H7 (cell line): ENCODE data around the gene POMGNT2. TPM values are rescaled to one million over a fixed set of nuclear protein-coding genes. Genes with fewer than 3 reads are reported as not detected.

ENCODE experiments used
- DNase-seq: peaks from one replicate; pipeline ENCODE4 v3.0.0; 2012
- H3K27me3 ChIP-seq: 2 replicates; pipeline ENCODE4 v1.6.0; 2011; ENCODE audit warnings: mild to moderate bottlenecking, low read length; ENCODE audit not compliant: control insufficient read depth, insufficient read depth
- H3K36me3 ChIP-seq: replicated peaks from 2 replicates; pipeline ENCODE4 v1.5.1; 2011; ENCODE audit warnings: low read length; ENCODE audit not compliant: control insufficient read depth, insufficient read depth
- H3K4me3 ChIP-seq: 2 replicates; pipeline ENCODE4 v1.5.1; 2011; ENCODE audit warnings: low read depth, mild to moderate bottlenecking, control low read depth, low read length, moderate library complexity; ENCODE audit not compliant: insufficient read depth
- total RNA-seq: library from RNA; depleted of rRNA; stranded (reverse); fragments of >200 nt; shearing (Covaris generic); gene quantifications from 2 replicates; pipeline ENCODE4 v1.2.3, GENCODE V29; 2014

Gene POMGNT2
- total RNA-seq, 1 experiment from 2014 or later: 22.8 TPM

DNA sequence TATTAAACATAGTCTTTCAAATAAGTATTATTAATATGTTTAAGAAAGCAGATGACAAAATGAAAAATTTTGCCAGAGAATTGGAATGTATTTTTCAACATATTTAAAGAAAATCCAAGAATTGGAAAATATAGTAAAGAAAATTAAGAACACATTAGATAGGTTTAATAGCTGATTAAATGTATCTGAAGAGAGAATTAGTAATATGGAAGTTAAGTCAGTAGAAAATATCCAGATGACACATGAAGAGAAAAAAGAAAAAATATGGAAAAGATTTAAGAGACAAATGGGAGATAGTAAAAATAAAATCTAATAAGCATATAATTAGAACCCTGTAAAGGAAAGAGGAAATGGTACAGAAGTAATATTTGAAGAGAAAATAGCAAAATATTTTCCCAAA lies 18.0 kb upstream of the POMGNT2 start:
- H3K4me3 ChIP-seq: no peak overlapping the region
- no peak for DNase-seq
- no peaks in the 10 kb centered on the region for H3K27me3 ChIP-seq
- H3K36me3 ChIP-seq: no peaks in the 10 kb centered on the region

DNA sequence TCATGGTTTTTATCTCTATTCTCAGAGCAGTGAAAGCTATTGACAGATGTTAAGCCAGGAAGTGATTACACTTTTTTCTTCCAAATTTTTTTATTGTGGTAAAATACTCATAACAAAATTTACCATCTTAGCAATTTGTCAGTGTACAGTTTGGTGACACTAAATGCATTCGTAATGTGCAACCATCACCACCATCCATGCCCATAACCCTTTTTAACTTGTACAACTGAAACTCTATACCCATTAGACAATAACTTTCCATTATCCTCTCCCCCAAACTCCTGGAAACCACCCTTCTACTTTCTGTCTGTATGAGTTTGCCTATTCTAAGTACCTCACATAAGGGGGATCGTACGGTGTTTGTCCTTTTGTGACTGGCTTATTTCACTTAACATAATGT lies 15.1 kb upstream of the POMGNT2 start:
- Histone ChIP-seq H3K36me3 (no peaks in the 10 kb centered on the region), H3K27me3 (no peaks in the 10 kb centered on the region), H3K4me3 (no peak overlapping the region)
- no peak for DNase-seq

DNA sequence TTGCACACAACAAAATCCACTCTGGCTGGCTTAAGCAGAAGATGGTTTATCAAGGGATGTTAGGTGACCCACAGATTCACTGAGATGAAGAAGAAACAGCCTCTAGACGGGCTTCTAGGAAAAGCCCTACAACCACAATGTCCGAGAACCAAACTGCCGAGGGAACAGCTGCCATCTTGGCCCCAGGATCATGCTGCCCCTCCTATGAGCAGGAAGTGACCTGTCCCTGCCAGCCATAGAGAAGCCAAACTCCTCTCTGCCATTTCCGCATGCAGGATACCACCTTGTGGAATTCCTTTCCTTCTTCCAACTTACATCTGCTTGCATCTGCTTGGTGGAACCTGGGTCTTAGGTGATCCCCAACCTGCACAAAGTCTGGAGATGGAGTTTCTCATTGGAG lies 11.4 kb upstream of the POMGNT2 start:
- Histone ChIP-seq H3K4me3 (no peak overlapping the region), H3K27me3 (no peaks in the 10 kb centered on the region), H3K36me3 (no peaks in the 10 kb centered on the region)
- no peak for DNase-seq

DNA sequence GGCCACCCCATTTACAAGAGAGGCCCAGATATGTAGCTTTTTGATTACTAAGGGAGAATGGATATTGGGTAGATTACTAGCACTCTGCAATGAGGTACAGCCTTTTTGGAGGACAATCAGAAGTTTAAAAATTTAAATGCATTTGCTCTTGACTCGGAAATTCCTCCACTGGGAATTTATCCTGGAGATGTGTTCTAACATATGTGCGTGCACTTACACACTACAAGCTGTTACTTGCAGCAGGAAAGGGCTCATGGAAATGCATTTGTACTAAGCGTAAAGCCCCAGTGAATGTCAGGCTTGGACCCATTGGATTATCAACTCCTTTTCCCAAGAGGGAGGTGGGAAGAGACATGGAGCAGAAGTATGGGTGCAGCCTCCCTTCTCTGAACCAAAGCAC lies 7.8 kb upstream of the POMGNT2 start:
- Histone ChIP-seq H3K27me3 (no peaks in the 10 kb centered on the region), H3K4me3 (no peak overlapping the region), H3K36me3 (no peaks in the 10 kb centered on the region)
- DNase-seq: no peak

DNA sequence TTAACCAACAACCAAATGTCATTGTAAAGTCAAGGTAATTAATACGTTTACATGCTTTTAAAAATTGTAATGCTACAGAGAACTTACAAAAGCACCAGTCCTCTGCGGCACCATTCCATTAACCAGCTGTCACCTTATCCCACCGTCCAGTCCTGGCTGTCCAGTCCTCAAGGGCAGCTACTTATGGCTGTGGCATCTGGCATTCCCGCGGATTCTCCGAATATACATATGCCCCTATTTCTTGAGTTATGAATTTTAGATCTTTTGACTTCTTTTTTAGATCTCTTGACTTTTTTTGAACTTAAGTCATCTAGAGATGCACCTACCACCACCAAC lies 382 bp upstream of the POMGNT2 start:
- no peak for DNase-seq
- Histone ChIP-seq H3K4me3 (peak overlapping the region; percentile 10; the same call in 1 of the 2 replicates), H3K27me3 (peaks cover 9% of the 10 kb centered on the region; the same call in 1 of the 2 replicates), H3K36me3 (no peaks in the 10 kb centered on the region)

DNA sequence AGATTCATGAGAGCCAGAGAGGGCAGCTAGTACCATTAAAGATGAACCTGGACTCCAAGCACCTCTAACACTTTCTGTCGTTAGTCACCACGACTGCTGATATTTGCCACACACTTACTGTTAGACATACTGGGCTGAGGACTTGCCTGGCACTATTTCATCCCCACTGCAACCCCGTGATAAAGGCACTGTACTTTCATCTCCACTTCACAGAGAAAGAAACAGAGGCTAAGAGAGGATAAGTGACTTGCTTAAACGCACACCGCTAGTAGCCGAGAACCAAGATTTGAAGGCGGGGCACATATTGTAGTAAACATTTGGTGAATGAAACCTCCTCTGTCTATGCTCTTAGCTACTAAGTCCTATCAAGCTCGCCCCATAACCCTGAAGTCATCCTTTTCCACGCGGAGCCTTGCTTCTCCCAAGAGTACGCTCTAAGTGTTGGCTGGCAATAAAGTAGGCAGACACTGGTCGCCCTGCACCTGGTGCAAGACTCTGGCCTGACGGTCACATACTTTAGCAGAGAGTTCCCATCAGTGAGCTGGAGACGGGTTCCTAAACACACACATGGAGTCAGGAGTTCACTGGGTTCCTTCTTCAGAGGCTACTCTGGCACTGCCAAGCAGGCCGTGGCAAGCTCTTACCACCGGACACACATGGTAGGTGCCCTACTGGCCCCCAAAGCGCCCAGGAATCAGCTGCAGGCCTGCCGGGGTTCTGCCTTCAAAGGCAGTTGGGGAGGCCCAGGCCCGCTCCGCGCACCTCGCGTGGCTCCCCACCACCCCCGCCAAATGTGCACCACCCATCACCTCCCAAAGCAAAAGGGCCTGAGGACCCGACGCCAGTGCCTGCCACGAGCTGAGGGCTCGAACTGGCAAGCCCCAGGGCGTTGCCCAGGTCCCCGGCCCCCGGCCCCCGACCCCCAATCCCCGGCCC lies 951 bp downstream of the POMGNT2 start:
- H3K36me3 ChIP-seq: no peaks in the 10 kb centered on the region
- peak overlapping the region; percentile 64 for H3K4me3 ChIP-seq
- DNase-seq: peak; percentile 80
- H3K27me3 ChIP-seq: peaks cover 9% of the 10 kb centered on the region; the same call in 1 of the 2 replicates

DNA sequence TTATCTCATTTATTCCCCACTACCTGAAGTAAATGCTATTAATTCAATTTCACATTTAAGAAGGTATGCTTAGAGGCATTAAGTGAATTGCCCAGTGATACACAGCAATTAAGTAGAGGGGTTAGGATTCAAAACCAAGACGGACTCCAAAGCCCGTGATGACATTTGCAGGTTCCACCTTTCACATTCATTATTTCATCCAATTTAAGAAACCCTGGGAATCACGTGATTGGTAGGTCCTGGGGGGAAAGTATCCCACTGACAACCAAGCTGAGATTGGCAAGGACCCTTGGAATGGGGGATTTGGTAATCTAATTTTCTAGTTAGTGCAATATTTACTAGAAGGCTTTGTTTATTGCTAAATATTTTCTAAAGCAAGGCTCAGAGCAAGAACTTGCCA lies 1.8 kb downstream of the POMGNT2 start:
- Histone ChIP-seq H3K36me3 (no peaks in the 10 kb centered on the region), H3K27me3 (peaks cover 9% of the 10 kb centered on the region; the same call in 1 of the 2 replicates)
- DNase-seq: no peak

DNA sequence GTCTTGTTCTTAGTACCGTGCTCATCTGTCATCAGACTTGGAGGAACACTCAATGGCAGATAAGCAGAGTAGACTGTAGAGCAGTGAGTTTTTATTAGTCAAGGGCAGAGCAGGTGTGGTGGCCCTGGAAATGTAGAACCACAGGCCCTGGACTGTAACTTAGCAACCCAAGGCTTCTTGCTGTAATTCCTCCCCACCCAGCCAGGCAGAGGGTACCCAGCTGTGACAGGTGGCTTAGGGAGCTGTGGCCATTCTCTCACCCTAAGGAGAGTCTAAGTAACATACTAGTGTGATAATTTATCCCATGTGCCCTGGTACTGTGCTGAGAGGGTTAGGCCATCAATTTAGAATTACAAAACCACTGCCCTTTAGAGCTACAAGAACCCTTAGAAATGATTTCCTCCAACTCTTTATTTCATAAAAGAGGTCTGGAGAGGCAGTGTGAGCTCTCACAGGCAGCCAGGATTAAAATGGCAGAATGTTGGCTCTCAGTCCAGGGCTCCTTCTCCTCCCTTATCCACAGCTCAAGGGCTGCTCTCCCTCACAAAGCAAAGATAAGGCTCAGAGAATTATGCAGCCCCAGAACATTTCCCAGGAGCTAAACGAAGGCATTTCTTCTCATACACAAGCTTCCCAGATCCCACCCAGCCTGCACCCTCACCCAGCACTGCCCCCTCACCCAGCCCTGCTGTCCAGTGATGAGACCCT lies 3.0 kb downstream of the POMGNT2 start:
- Histone ChIP-seq H3K36me3 (no peaks in the 10 kb centered on the region), H3K4me3 (no peak overlapping the region), H3K27me3 (peaks cover 9% of the 10 kb centered on the region; the same call in 1 of the 2 replicates)
- DNase-seq: no peak

More for the DNA sequence above, 1.8 kb downstream of the POMGNT2 start:
- no peak overlapping the region for H3K4me3 ChIP-seq

DNA sequence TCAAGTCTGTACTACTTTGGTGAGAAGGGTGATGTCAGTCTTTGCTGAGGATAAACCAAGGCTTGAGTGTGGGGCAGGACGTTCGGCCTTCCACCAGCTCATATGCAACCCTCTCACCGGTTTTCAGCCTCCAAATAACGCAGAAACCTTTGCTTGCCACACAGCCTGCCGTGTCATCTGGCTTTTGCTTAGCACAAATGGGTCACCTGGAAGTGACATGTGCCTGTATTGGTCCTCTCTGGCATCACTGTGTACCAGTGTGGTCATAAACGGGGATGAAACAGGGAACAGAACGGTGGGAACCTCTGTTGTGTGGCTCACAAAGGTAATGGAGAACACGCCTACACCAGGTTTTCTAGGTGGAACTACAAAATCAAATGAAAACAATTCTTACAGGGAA lies 7.1 kb downstream of the POMGNT2 start:
- no peaks in the 10 kb centered on the region for H3K36me3 ChIP-seq
- no peak overlapping the region for H3K4me3 ChIP-seq
- DNase-seq: no peak
- no peaks in the 10 kb centered on the region for H3K27me3 ChIP-seq

DNA sequence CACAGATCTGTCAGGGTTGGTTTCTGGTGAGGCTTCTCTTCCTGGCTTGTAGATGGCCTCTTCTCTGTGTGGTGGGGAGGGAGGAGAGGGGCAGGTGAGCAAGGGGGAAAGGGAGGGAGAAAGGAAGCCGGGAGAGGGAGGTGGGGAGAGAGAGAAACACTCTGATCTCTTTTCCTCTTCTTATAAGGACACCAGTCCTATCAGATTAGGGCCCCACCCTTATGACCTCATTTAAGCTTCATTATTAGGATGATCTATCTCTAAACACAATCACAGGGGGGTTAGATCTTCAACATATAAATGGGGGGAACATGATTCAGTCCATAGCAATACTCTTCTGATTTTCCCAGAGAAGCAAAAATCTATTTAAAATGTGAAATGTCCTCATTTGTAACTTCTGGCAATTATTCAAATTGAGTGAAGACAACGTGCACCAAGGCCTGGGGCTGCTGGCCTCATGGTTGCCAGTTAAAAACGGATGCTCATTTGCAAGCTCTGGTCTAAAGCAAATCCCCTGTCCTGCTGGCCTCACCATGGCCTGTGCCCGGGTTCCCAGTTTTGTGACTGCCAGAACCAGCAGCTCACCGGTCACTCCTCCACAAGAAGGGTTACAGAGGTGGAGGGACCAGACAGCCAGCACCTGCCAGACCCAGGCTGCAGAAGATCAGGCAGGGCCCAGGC lies 8.3 kb downstream of the POMGNT2 start:
- H3K27me3 ChIP-seq: no peaks in the 10 kb centered on the region
- no peaks in the 10 kb centered on the region for H3K36me3 ChIP-seq
- H3K4me3 ChIP-seq: no peak overlapping the region
- DNase-seq: no peak

DNA sequence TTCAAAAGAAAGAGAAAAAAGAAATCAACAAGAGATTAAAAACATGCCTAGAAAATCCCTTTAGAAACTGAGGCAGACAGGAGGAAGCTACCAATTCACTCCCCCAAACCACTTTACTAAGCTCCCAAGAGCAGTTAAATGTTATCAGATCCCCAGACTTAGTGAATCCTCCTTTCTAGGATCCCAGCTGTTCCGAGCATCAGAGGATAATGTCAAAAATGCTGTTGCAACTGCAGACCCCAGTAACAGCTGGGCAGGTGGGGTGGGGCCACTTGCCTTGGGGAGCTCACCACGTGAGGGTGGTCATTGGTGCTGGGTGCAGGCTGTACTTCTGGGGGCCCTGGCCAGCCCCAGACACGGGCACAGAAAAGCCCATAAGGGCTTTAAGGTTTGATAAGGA lies 9.1 kb downstream of the POMGNT2 start:
- no peak for DNase-seq
- Histone ChIP-seq H3K27me3 (no peaks in the 10 kb centered on the region), H3K36me3 (no peaks in the 10 kb centered on the region), H3K4me3 (no peak overlapping the region)

DNA sequence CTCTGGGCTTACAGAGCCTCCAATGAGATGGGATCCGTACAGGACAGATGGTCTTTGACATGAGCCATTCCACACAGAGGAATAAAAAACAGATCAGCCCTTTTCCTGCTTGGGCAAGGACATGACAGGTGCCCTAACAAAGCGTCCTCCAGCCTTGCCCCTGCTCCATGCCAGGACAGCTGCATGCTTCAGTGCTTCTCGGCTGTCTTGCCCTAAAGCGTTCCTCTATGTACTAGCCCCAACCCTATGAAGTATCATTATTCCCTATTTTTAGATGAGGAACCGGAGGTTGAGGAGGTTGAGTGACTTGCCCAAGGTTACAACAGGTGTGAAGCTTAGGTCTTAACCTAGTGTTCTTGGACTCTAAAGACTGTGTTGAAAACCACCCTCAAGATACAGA lies 10.5 kb downstream of the POMGNT2 start:
- no peaks in the 10 kb centered on the region for H3K27me3 ChIP-seq

DNA sequence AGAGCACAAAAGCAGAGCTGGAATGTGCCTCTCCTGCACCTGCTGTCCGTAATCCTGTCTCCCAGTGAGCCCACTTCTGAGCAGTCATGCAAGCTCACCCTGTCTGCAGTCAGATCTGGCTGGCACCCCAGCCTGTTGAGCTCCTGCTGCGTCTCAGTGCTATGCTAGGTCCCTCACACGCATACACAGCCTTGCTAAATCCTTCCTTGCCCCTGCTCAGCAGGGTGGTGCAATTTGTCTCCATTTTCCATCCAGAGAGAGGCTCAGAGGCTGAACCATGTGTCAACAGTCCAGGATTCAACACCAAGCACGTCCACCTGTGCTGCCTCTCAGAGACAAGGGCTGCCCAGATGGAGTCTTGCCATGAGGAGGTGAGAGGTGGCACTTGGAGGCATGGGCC lies 11.0 kb downstream of the POMGNT2 start:
- Histone ChIP-seq H3K4me3 (no peak overlapping the region), H3K27me3 (no peaks in the 10 kb centered on the region), H3K36me3 (no peaks in the 10 kb centered on the region)
- no peak for DNase-seq

More for the DNA sequence above, 10.5 kb downstream of the POMGNT2 start:
- Histone ChIP-seq H3K4me3 (no peak overlapping the region), H3K36me3 (no peaks in the 10 kb centered on the region)
- DNase-seq: no peak

DNA sequence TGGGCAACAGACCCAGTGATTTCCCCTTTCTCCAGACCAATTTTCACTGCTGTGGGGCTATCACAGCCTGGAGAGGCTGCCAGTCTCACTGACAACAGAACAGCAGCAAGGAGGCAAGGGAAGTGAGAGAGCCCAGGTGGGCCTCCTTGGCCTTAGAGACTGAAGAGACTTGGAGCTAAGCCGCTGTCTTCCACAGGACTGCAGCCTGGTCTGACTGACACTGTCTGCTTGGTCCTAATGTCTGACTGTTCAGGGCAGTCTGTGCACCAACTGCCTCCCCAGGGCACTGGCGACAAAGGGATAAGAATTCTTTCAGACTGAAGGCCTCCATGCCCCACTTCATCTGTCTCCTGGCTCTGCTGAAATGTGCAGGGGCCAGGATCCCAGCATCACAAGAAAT lies 11.5 kb downstream of the POMGNT2 start:
- Histone ChIP-seq H3K4me3 (no peak overlapping the region), H3K36me3 (no peaks in the 10 kb centered on the region), H3K27me3 (no peaks in the 10 kb centered on the region)
- DNase-seq: no peak

DNA sequence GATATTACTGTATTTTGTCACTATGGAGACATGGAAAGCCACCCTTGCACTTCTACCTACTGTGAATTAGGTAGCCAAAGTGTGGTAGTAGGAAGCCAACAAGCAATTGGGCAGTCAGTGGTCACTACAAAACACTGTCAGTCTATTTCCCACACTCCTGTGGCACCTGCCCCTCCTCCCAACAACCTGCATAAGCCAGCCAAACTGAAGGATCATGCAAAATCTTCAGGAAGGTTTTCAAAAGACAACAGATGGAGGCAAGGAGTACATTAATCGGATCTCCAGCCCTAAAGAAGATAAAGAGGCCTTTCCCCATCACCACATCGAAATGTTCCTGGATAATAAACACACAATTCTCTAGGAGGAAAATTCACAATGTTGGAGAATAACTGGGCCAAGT lies 11.9 kb downstream of the POMGNT2 start:
- Histone ChIP-seq H3K36me3 (no peaks in the 10 kb centered on the region), H3K27me3 (no peaks in the 10 kb centered on the region), H3K4me3 (no peak overlapping the region)
- no peak for DNase-seq
